Stimulated activated CD8-positive, alpha-beta memory T cell treated with anti-CD3 and anti-CD28 coated beads, Interleukin-4, amount 100 ng/mL, for 48 hours (primary cell): ENCODE results near the gene TATDN2.

Source experiments
- DNase-seq: peaks from one replicate; pipeline ENCODE4 v3.0.0-alpha.2; 2020

TATDN2 gene

DNA sequence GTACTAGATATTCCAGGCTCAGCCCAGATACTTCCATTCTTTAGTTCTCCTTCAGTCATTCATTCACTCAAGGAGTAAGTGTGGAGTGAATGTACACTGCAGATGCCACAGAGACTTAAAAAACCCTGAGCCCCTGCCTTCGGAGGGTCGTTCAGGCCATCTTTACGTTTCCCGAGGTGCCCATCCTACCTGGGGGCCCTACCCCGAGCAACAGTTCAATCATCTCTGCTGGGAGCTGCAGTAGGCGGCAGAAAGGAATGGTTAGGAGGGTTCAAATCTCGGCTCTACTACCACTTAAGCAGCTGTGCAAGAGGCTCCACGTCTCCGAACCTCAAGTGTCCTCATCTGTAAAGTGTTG lies 72.0 kb downstream of the TATDN2 start:
- no peak for DNase-seq

DNA sequence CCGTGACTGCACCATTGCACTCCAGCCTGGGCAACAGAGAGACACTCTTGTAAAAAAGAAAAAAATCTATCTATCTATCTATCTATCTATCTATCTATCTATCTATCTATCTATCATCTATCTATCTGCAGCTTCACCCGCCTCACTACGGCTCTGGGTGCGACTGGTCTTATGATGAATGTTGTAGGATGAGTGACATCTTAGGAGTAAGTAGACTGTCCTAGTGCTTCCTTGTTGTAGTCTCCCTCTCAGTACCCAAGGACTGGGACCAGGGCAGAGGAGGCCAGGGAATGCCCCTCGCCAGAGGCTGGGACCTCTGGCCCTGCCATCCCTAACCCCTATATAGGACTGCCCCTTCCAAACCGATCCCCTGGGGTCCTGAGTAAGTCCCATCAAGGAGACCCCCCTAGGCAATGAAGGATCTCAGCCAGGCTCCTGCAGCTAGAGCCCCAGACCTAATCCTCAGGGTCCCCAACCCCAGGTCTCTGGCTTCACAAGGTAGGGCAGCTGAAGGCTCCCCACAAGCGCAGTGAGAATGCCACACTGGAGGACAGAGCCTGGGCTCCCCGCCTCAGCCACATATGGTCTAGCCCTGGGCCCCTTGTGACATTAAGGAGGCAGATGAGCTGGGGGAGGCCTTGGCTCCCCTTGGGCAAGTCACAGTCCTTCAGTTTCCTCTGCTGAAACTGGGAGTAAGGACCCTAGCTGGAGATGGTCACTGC lies 73.5 kb downstream of the TATDN2 start:
- no peak for DNase-seq

DNA sequence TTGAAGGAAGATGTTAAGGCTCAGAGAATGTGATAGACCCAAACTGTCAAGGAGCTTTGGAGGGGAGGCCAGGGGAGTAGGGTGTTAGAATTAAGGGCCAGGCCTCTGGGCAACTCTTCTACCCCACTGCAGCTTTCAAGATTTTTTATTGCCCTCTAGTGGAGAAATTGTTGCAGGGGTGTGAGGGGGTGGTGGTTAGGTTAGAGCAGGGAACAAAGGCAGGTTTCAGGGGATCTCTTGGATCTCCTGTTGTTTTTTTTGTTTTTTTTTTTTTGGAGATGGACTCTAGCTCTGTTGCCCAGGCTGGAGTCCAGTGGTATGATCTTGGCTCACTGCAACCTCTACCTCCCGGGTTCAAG lies 74.1 kb downstream of the TATDN2 start:
- DNase-seq: no peak

DNA sequence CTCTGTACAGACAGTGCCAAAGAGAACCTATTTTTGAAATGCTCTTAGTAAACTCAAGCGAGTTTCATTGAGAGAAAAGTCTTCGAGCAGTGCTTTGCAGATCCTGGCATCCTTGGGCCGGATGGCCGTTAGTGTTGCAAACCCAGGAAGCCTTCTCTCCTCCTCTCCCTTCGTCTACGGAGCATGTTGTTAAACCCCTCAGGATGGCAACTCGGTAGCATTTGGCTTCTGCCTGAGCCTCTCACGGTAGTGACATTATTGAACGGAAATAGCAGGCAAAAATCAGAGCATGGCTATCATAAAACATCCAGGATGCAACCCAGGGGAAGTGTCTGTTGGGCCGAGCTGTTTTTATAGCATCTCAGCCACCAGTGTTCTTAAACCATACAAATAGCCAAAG lies 79.3 kb downstream of the TATDN2 start:
- no peak for DNase-seq

DNA sequence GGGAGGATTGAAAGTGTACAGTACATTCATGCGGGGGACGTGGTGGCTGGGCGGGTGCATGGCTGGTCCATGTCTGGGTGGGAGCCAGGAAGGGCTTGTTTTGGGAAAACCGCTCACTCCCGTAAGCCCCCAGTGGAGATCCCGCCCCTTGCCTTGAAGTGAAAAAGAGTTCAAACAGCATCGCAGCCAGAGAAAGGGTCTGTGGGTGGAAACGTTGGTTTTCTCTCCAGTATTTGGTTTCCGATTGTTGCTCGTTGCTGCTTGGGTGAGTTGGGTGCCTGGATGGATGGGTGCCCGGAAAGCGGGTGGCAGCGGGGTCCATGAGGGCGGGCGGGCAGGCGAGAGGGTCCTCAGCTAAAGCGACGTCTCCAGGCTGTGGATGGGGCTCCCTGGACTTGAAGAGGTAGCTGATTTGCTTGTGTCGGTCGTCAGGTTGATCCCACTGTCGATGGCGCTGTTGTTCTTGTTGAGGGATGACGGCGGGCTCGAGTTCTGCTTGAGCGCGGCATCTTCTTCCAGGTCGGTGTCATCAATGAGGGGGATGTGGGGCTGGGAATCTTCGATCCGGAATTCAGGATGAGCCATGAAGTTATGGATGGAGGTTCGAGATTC lies 80.3 kb downstream of the TATDN2 start:
- DNase-seq: no peak

DNA sequence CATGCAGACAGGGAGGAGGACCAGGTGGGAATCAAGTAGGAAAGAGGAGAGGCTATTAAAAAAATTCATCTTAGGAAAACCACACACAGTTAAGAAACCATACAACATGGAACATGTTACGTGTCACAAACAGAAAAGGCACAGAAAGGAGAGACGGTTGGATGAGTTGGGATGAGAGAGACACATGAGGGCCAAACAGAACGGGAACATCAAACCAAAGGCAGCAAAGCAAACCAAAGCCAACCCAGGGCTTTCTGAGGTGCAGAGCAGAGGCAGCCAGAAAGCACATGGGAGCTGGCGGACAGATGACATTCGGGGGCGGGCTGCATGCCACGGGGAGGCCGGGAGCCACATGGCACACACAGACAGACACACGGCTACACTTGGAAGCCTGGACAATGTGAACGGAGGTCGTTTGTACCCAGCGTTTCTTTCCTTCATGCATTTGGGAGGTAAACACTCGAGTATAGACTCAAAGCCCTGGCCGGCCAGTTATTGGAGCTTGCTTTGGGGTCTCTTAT lies 81.3 kb downstream of the TATDN2 start:
- DNase-seq: no peak

DNA sequence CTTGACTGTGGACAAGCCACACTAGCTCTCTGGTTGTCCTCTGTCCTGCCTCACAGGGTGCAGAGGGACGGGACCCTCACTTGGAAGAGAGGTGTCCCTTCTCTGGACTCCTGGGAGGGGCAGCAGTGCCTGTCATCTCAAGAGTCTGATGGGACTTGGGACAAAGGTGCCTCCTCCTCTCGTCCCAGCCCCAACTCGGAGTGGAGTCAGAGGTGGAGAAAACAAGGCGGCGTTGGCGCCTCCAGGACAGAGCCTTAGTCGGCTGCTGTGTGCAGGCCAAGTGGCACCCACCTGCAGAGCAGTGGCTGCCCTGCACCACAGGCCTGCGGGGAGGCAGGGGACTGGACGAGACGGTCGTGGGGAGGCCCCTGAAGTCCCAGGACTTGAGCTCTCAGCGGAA lies 82.1 kb downstream of the TATDN2 start:
- no peak for DNase-seq
